GM12801 (cell line): ENCODE data around the gene FAM83D.

Experiments used
- TF ChIP-seq, protein P1 (sequence below): IDR thresholded peaks from one replicate; pipeline ENCODE4 v1.5.1; 2011; ENCODE audit warnings: control low read depth; ENCODE audit not compliant: insufficient read length; ENCODE audit errors: extremely low read depth

Gene FAM83D

DNA sequence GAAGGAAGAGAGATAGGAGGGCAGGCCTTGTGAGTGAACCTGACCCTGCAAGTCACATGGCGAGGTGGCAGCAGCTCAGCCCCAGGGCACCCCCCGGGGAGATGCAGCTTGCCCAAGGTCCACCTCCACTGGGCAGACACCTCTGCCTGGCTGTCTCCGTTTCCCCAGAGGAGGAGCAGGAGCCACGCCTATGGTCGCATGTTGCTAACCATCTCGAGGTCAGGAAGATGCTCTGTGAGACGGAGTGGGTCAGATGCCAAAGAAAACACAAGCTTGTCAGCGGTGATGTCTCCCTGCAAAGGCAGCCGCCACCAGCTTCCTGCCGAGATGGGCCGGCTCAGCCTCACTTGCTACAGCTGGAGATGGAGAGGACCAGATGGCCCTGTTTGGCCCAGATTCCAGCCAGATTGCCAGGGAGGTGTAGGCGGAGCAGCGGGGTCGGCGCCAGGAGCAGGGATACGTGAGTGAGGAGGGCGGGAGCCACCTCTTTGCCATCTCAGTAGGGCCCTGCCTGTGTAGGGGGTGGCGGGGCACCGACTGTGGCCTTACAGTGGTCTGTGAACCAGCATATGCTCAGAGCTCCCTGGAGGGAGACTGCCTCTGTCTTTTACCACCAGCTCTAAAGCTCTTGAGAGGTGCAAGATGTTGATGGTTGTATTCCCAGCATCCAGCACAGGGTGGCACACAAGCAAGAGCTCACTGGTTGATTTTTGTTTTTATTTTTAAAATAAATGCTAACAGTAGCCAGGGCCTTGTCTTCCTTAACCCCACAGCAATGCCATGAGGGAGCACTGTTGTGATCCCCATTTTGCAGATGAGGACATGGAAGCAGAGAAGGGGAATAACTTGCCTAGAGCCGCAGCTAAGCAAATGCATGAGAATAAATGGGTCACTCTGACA is 42.9 kb upstream of the FAM83D start:
- TF ChIP-seq, protein P1, sequence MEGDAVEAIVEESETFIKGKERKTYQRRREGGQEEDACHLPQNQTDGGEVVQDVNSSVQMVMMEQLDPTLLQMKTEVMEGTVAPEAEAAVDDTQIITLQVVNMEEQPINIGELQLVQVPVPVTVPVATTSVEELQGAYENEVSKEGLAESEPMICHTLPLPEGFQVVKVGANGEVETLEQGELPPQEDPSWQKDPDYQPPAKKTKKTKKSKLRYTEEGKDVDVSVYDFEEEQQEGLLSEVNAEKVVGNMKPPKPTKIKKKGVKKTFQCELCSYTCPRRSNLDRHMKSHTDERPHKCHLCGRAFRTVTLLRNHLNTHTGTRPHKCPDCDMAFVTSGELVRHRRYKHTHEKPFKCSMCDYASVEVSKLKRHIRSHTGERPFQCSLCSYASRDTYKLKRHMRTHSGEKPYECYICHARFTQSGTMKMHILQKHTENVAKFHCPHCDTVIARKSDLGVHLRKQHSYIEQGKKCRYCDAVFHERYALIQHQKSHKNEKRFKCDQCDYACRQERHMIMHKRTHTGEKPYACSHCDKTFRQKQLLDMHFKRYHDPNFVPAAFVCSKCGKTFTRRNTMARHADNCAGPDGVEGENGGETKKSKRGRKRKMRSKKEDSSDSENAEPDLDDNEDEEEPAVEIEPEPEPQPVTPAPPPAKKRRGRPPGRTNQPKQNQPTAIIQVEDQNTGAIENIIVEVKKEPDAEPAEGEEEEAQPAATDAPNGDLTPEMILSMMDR, result no peak

DNA sequence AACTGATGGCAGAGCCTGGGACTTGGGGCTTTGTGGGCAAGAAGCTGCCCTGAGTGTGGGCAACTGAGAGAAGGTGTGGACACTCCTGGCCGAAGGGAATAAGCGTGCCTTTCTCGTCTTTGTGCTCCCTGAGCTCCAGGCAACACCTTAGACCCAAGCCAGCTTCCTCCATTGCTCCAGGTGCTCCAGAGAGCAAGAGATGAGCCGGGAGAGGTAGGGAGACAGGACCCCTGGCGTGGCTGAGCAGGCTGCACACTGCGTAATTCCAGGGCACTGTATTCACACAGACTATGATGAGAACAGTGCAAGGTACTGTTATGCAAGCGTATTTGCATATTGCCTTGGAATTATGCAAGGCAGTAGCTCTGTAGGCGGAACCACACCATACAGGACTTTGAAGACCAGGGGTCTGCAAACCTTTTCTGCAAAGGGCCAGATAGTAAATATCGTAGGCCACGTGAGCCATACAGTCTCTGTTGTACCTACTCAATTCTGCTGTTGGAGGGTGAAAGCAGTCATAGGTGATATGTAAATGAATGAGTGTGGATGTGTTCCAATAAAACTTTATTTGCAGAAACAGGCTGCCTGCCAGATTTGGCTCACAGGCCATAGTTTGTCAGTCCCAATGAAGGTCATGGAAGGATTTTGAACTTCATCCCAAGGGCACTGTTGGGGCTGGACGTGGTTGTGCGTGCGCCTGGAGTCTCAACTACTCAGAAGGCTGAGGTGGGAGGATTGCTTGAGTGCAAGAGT is 42.1 kb upstream of the FAM83D start:
- TF ChIP-seq, protein P1, result no peak

DNA sequence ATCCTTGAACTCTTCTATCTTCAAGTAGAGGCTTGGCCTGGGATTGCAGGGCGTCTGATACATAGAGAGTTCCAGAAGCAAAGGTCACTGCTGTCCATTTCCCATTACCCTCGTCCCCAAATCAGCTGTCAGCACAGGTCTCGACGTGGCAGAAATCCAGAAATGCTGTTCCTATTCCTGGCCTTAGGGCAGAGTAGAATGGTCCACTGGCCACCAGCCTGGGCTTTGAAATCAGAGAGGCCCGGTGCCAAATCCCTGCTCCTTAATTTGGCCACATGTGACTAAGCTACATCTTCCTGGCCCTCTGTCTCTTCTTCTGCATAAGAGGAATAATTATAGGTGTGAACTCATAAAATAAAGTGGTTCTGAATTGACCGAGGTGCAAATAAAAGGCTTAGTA is 40.9 kb upstream of the FAM83D start:
- TF ChIP-seq, protein P1, result no peak

DNA sequence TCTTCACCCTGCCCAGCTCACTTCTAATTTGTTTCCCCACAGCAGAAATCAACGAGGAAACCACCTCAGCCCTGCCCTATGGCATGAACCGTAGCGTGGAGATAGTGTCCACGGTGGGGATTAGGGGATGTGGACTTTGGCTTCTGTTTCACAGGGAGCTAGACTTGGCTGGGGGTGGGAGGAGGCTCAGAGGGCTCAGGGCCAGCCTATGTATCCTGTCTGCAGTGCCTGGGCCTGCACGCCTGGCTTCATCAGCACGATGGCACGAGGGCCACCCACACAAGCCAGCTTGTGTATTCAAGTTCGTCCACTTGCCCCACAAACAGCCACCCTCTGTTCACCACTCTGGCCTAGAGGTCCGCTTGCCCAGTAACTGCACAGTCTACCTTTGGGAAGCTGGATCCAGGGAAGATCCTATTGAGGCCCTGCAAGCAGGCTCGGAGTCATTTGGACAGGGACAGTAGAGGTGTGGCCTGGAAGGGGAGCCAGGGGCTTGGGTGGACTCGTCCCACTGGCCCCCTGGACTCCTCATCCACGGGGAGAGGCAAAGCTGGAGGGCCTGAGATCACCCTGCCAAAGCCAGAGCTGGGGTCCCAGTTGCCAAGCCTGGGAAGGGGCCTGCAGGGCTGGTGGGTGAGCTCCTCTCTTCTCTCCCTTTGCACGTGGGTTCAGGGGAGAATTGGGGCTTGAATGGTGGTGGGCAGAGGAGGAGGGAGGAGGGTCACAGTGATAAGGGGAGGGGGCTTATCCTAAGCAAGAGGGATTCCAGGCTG is 38.0 kb upstream of the FAM83D start:
- TF ChIP-seq, protein P1, result no peak

DNA sequence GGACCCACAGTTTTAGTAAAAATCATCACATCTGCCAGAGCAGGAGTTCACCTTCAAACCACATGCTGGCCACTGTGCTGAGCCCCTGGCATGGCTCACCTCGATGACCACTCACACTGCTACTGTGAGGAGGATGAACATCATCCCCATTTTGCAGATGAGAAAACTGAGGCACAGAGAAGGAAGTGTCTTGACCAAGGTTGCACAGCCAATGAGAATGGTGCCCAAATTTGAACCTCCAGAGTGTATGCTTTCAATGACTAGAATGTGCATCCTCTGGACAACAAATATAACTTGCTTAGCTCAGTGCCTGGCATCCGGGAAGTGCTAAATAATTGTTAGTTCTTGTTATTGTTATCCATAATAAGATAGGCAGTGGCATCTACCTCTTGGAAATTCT is 37.2 kb upstream of the FAM83D start:
- TF ChIP-seq, protein P1, result no peak

DNA sequence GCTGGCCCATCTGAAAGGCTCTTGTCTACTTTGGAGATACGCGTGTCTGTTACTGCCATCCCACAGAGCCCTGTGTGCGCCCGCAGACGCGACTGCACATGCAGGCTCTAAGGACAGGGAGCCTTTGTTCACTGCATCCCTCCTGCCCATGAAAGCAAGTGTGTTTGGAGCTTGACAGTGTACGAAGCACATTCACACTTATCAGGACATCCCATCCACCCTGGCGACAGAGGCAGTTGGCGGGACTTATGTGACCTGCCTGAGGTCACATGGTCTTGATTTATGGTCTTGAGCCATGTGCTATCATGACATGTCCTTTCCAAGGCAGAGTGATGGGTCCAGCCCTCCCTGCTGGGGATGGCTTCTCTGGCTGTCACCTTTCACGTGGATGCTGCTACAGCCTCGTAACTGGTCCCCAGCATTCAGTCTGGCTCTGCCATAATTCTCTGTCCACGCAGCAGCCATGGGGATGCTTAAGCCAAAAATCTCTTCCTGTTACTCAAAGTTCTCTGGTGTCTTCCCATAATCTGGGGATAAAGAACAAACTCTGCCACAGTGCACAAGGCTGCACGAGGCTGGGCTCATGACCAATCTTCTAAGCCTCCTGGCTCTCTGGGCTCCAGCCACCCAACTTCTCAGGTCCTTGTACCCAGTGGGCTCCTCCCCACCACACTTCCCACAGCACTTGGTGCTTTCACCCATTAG is 36.3 kb upstream of the FAM83D start:
- TF ChIP-seq, protein P1, result no peak
